ENCODE data around the gene RIMBP2.
"Not testable (repeated sequence)": the region's sequence is repeated elsewhere in the genome, so short reads cannot be mapped to it uniquely, and the experiment has no call there.

The RIMBP2 gene

DNA sequence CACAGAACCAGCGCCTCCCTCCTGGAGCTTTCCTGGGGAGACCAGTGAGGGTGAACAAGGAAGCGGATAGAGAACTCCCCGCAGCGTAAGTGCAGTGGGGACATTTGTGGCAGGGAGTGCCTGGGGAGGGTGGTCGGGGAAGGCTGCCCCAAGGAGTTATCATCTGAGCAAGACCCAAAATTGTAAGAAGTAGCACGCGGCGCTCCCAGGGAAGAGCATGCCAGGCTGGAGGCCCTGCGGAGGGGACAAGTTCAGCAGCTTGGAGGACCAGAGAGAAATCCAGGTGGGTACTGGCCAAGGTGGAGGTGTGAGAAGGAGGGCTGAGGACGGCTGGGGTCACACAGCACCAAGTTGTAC, 46.2 kb upstream of the RIMBP2 start:
- H3K4me3 ChIP-seq (ENCODE audit: low read depth, low read length): no peak overlapping the region
- TF ChIP-seq MYC (IDR thresholded peaks at IDR 0.05; ENCODE audit: low read depth, low read length) (no peak), MAX (IDR thresholded peaks at IDR 0.05; ENCODE audit: low read depth, low read length) (no peak), POLR2A (IDR thresholded peaks at IDR 0.05; ENCODE audit: extremely low read depth, insufficient read length) (no peak)
- TF ChIP-seq, protein P1, sequence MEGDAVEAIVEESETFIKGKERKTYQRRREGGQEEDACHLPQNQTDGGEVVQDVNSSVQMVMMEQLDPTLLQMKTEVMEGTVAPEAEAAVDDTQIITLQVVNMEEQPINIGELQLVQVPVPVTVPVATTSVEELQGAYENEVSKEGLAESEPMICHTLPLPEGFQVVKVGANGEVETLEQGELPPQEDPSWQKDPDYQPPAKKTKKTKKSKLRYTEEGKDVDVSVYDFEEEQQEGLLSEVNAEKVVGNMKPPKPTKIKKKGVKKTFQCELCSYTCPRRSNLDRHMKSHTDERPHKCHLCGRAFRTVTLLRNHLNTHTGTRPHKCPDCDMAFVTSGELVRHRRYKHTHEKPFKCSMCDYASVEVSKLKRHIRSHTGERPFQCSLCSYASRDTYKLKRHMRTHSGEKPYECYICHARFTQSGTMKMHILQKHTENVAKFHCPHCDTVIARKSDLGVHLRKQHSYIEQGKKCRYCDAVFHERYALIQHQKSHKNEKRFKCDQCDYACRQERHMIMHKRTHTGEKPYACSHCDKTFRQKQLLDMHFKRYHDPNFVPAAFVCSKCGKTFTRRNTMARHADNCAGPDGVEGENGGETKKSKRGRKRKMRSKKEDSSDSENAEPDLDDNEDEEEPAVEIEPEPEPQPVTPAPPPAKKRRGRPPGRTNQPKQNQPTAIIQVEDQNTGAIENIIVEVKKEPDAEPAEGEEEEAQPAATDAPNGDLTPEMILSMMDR (IDR thresholded peaks at IDR 0.05; ENCODE audit: low read depth, low read length): no peak
- no peak for DNase-seq (ENCODE audit: low read depth)

DNA sequence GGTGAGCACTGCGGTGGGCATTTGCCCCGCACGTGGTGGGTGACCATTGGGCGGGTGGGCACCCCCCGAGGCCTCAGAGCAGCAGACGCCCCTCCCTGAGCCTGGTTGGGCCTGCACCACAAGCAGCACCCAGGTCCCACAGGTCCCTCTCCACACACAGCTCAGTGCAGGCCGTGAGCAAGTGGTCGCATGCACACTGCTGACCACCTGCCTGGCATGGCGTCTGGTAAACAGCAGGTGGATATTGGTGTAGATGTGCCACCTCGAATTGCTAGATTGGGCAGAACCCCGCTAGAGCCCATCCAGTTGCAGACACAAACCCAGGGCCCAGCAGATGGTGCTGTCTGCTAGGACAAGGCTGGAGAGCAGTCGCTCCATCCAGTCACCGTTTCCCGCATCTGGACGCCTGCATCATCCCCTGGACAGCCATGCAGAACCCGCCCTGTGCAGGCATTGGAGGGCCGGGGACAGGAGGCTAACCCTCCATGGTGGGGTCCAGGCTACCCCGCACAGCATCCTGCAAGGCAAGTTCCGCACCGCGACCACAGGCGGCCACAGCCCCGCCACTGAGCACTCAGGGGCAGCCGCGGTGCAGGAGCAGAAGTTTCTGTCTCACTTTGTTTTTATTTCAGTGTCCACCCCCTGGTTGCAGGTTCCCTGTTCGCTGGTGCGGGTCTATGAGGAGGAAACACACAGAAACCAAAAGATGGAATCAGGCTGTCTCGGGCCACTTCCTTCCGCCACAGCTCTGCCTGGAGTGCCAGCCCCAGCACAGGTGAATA, 45.6 kb upstream of the RIMBP2 start:
- H3K4me3 ChIP-seq (ENCODE audit: low read depth, low read length): no peak overlapping the region
- TF ChIP-seq, protein P1 (IDR thresholded peaks at IDR 0.05; ENCODE audit: low read depth, low read length): peak; percentile 61
- TF ChIP-seq MAX (IDR thresholded peaks at IDR 0.05; ENCODE audit: low read depth, low read length): peak; percentile 13; the same call in 1 of the 2 replicates
- TF ChIP-seq POLR2A (IDR thresholded peaks at IDR 0.05; ENCODE audit: extremely low read depth, insufficient read length): no peak
- DNase-seq (ENCODE audit: low read depth): peak; percentile 75

- no peak for DNase-seq (ENCODE audit: low read depth)
These were observed 38.3 kb upstream of the RIMBP2 start for GRCh38 chr12:130754234-130754901.

DNA sequence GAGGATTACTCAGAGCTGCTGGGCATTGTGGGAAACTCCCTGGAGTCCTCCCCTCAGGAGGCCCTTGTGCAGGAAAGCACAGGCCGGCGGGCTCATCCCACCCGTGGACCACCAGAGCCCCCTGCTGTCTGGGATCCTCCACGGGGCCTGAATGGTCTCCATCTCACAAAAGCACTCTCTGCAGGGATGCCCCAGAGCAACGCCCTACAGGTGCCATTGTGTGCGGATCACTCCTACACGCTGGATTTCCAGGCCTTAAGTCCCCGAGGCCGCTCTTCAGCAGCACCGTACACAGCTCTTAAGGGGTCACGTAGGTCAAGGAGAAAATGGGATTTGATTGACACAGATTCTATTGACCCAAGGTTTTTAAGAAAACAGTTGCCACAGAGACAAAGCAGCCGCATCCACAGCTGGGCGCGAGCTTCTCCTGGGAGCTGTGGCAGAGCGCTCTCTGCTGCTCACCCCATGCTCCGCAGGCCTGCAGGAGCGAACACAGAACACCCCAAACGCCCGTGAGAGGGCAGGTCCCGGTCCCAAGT, 36.7 kb upstream of the RIMBP2 start:
- no peak overlapping the region for H3K4me3 ChIP-seq (ENCODE audit: low read depth, low read length)
- TF ChIP-seq, protein P1 (IDR thresholded peaks at IDR 0.05; ENCODE audit: low read depth, low read length): no peak
- TF ChIP-seq MYC (IDR thresholded peaks at IDR 0.05; ENCODE audit: low read depth, low read length): no peak
- TF ChIP-seq POLR2A (IDR thresholded peaks at IDR 0.05; ENCODE audit: extremely low read depth, insufficient read length): no peak
- no peak for TF ChIP-seq MAX (IDR thresholded peaks at IDR 0.05; ENCODE audit: low read depth, low read length)
- no peak for DNase-seq (ENCODE audit: low read depth)

More at GRCh38 chr12:130754234-130754901, 38.3 kb upstream of the RIMBP2 start:
- TF ChIP-seq MAX (IDR thresholded peaks at IDR 0.05; ENCODE audit: low read depth, low read length) (no peak), MYC (IDR thresholded peaks at IDR 0.05; ENCODE audit: low read depth, low read length) (no peak), POLR2A (IDR thresholded peaks at IDR 0.05; ENCODE audit: extremely low read depth, insufficient read length) (no peak)
- TF ChIP-seq, protein P1 (IDR thresholded peaks at IDR 0.05; ENCODE audit: low read depth, low read length): no peak
- H3K4me3 ChIP-seq (ENCODE audit: low read depth, low read length): no peak overlapping the region

GRCh38 chr12:130752037-130752436, 35.9 kb upstream of the RIMBP2 start:
- not testable (repeated sequence) for H3K4me3 ChIP-seq (ENCODE audit: low read depth, low read length); DNase-seq (ENCODE audit: low read depth)

DNA sequence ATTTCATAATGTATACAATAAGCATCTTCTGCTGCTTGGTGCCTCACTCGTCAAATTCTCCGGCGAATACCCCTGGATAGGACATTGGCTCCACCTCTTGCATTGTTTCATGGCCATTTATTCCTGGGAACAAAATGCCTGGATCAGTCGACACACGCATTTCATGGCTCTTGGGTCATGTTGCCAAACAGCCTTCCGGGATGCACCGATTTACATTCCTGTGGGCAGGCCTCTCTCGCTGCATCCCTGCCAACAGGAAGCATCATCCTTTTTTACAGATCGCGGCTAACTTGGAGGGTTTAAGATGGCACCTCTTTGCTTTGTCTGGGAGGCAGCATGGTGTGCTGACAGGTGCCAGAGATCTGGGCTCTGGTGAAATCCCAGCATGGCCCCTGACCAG, 32.7 kb upstream of the RIMBP2 start:
- TF ChIP-seq MAX (IDR thresholded peaks at IDR 0.05; ENCODE audit: low read depth, low read length): no peak
- no peak overlapping the region for H3K4me3 ChIP-seq (ENCODE audit: low read depth, low read length)
- no peak for DNase-seq (ENCODE audit: low read depth)
